Spleen (tissue), 11 donors: ENCODE data around the gene NSMCE3. TPM values are rescaled to one million over a fixed set of nuclear protein-coding genes. Genes with fewer than 3 reads are reported as not detected.

Experiments
- DNase-seq: peaks from one replicate; pipeline ENCODE4 v3.0.0-alpha.2; 2020
- H3K27ac ChIP-seq, 8 donors: fragments of 200-600 bp; sonication (generic) in 7 of 8; 1 replicate in 4 of 8; 2 replicates in 4 of 8; pipeline versions ENCODE4 v1.5.0 to v1.8.0; 2016 to 2021; ENCODE audit warnings: inconsistent platforms in 4 of 8, mild to moderate bottlenecking in 4 of 8, moderate library complexity in 1 of 8
- H3K27me3 ChIP-seq, 7 donors: fragments of 200-600 bp; sonication (generic) in 6 of 7; replicated peaks in 1 of 7; 1 replicate in 4 of 7; 2 replicates in 3 of 7; pipeline versions ENCODE4 v1.5.0 to v1.8.0; 2016 to 2021; ENCODE audit warnings: inconsistent platforms in 3 of 7, mild to moderate bottlenecking in 1 of 7
- H3K36me3 ChIP-seq, 6 donors: fragments of 200-600 bp; sonication (generic) in 5 of 6; 1 replicate in 4 of 6; 2 replicates in 2 of 6; pipeline versions ENCODE4 v1.5.0 to v1.8.0; 2016 to 2021; ENCODE audit warnings: inconsistent platforms in 2 of 6
- H3K4me1 ChIP-seq, 6 donors: fragments of 200-600 bp; sonication (generic) in 5 of 6; 1 replicate in 3 of 6; 2 replicates in 3 of 6; pipeline versions ENCODE4 v1.5.0 to v1.8.0; 2016 to 2021; ENCODE audit warnings: inconsistent platforms in 3 of 6
- H3K4me3 ChIP-seq, 8 donors: fragments of 200-600 bp; sonication (generic) in 7 of 8; 1 replicate in 4 of 8; 2 replicates in 4 of 8; pipeline versions ENCODE4 v1.5.0 to v1.8.0; 2016 to 2021; ENCODE audit warnings: inconsistent platforms in 4 of 8, mild to moderate bottlenecking in 4 of 8, moderate library complexity in 2 of 8
- H3K9me3 ChIP-seq, 8 donors: fragments of 200-600 bp; sonication (generic) in 7 of 8; 1 replicate in 4 of 8; 2 replicates in 4 of 8; pipeline versions ENCODE4 v1.5.0 to v1.8.0; 2016 to 2021; ENCODE audit warnings: inconsistent platforms in 4 of 8
- POLR2A ChIP-seq, 3 donors: fragments of 450-650 bp; IDR thresholded peaks; one replicate each; pipeline ENCODE4 v1.5.1; 2017; ENCODE audit warnings: antibody characterized with exemption in 3 of 3, mild to moderate bottlenecking in 1 of 3
- POLR2AphosphoS5 ChIP-seq, 3 donors: sonication (generic); formaldehyde crosslinking; IDR thresholded peaks; one replicate each; pipeline ENCODE4 v1.5.1; 2017; ENCODE audit warnings: antibody characterized with exemption in 3 of 3
- WGBS, 5 donors: extraction: QIAGEN DNeasy Blood & Tissue Kit in 3 of 5; methylation state at CpG; one replicate each; pipeline versions ENCODE4 v1.1.5 to v1.1.7; 2013 to 2018; 5-methylcytosine and 5-hydroxymethylcytosine counted together
- intact Hi-C: fragments of 100-400 bp; cut with DNase I; formaldehyde crosslinking; loops from one replicate; pipeline ENCODE4 v1.15.0; 2023; ENCODE audit warnings: low total_unique reads
- polyA plus RNA-seq, 3 donors: library from polyadenylated mRNA; stranded (reverse); fragments of 200-250 nt; gene quantifications; one replicate each; pipeline ENCODE4 v1.2.1, GENCODE V29; 2013
- total RNA-seq, 7 donors: library from RNA; depleted of rRNA in 3 of 7; stranded (reverse); fragments of >200 nt in 3 of 7; fragmentation: NEBNext Ultra II Directional in 4 of 7; extraction: Animal tissue kit (Norgen Biotek cat#: 25700) in 4 of 7; gene quantifications; one replicate each; pipeline versions ENCODE4 v1.1.0 to v1.2.1, GENCODE V29; 2016 to 2021
- TF ChIP-seq, protein P1 (sequence below), 11 experiments: fragments of 200-600 bp in 7 of 11; fragments of 450-650 bp in 4 of 11; sonication (generic) in 4 of 11; IDR thresholded peaks in 8 of 11; conservative IDR thresholded peaks in 3 of 11; 1 replicate in 7 of 11; 2 replicates in 4 of 11; pipeline versions ENCODE4 v1.4.0 to v1.8.0; 2016 to 2021; ENCODE audit warnings: antibody characterized with exemption in 11 of 11, inconsistent platforms in 4 of 11, mild to moderate bottlenecking in 1 of 11
- donor health status: healthy with polysubstance abuse.
- donor health status: DM: no; HTN: no; CAD: no; lungs with moderate emphysema.
- donor health status: DM: no; HTN: no; CAD: no.
- donor health status: Bipolar disorder and iron deficiency.
- donor health status: healthy.
- donor health status: DM: no; HTN: no; CAD: no.
- donor health status: DM: yes; HTN: yes; CAD: no.

Gene NSMCE3
- total and polyA plus RNA-seq, 10 donors, result 6.5 to 10.8 (median 9.6) TPM

DNA sequence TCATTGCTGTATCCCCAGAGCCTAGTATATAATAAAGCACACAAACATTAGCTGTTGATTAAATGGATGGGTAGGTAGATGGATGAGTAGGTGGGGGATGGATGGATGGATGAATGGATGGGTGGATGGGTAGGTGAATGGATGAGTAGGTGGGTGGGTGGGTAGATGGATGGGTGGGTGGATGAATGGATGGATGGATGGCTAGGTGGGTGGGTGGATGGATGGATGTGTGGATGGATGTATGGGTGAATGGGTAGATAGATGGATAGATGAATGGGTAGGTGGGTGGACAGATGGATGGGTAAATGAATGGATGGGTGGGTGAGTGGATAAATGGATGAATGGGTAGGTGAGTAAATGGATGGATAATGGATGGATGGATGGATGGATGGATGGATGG, 30.2 kb upstream of the NSMCE3 start:
- intact Hi-C loops, result no loop called here
- no peaks in the 10 kb centered on the region for H3K27me3 ChIP-seq
- no peak overlapping the region for H3K27ac ChIP-seq
- peaks cover 0 to 5% (median 0%) of the 10 kb centered on the region in 8 donors for H3K9me3 ChIP-seq
- no peaks in the 10 kb centered on the region for H3K4me1 ChIP-seq
- no peak for DNase-seq
- no peak overlapping the region for H3K4me3 ChIP-seq
- no peak for TF ChIP-seq POLR2A (IDR thresholded peaks at IDR 0.05)
- TF ChIP-seq, protein P1, sequence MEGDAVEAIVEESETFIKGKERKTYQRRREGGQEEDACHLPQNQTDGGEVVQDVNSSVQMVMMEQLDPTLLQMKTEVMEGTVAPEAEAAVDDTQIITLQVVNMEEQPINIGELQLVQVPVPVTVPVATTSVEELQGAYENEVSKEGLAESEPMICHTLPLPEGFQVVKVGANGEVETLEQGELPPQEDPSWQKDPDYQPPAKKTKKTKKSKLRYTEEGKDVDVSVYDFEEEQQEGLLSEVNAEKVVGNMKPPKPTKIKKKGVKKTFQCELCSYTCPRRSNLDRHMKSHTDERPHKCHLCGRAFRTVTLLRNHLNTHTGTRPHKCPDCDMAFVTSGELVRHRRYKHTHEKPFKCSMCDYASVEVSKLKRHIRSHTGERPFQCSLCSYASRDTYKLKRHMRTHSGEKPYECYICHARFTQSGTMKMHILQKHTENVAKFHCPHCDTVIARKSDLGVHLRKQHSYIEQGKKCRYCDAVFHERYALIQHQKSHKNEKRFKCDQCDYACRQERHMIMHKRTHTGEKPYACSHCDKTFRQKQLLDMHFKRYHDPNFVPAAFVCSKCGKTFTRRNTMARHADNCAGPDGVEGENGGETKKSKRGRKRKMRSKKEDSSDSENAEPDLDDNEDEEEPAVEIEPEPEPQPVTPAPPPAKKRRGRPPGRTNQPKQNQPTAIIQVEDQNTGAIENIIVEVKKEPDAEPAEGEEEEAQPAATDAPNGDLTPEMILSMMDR (IDR thresholded peaks at IDR 0.05 in 8 of 11, conservative IDR thresholded peaks at IDR 0.05 in 3 of 11), result no peak
- TF ChIP-seq POLR2AphosphoS5 (IDR thresholded peaks at IDR 0.05), result no peak
- no peaks in the 10 kb centered on the region for H3K36me3 ChIP-seq

DNA sequence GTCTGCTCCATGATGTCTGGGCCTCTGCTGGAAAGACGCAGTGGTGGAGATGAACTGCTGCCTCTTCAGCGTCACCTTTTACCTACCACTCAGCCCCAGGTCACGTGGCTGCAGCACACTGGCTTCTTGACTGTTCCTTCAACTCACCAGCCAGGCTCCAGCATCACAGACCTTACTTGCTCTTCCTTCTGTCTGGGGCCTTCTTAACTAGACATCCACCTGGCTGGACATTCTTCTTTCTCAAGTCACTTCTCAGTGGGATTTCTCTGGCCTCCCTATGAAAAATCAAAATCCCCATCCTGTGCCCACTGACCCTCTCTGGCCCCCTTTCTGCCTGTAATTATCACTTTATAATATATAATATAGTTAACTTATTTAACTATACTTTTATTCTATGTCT, 29.7 kb upstream of the NSMCE3 start:
- H3K36me3 ChIP-seq, result no peaks in the 10 kb centered on the region
- peaks cover 0 to 3% (median 0%) of the 10 kb centered on the region in 7 donors for H3K27me3 ChIP-seq
- WGBS, 5 donors, result 77 to 94% (median 82%) methylated on average over 3 of the region's 3 CpGs
- DNase-seq, result no peak
- H3K4me1 ChIP-seq, result no peaks in the 10 kb centered on the region
- H3K9me3 ChIP-seq, result peaks cover 0 to 5% (median 0%) of the 10 kb centered on the region in 8 donors
- no peak overlapping the region for H3K27ac ChIP-seq
- no peak for TF ChIP-seq POLR2A (IDR thresholded peaks at IDR 0.05)
- TF ChIP-seq POLR2AphosphoS5 (IDR thresholded peaks at IDR 0.05), result no peak
- TF ChIP-seq, protein P1 (IDR thresholded peaks at IDR 0.05 in 8 of 11, conservative IDR thresholded peaks at IDR 0.05 in 3 of 11), result no peak
- no peak overlapping the region for H3K4me3 ChIP-seq
- intact Hi-C loops, result no loop called here

DNA sequence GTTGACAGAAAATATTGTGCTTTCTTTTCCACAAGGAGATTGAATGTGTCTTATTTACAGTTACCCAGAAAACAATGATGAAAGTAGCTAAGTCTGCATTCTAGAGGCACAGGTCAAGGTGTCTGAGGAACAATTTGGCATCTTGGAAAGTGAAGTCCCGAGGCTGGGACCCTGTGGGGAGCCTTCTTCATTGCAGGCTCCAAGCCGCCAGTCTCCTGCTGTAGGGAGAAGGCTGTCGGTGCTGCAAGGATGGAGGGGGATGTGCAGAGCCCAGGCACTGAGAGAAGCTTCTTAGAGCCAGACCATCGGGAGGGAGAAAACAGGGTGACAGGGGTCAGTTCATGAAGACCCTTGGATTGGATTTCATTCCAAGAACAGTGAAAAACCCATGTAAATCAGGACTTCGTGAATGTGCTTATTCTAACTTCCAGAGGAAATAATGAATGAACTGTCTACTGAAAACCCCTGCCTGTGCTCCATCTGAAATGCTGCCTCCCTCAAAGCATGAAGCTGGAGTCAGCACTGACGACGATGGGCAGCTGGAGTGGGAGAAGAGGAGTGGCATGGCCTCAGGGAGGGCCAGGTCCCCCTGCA, 25.2 kb upstream of the NSMCE3 start:
- DNase-seq, result no peak
- Histone ChIP-seq H3K4me3 (no peak overlapping the region), H3K27ac (no peak overlapping the region), H3K4me1 (no peaks in the 10 kb centered on the region), H3K36me3 (no peaks in the 10 kb centered on the region), H3K9me3 (peaks cover 0 to 8% (median 0%) of the 10 kb centered on the region in 8 donors), H3K27me3 (peaks cover 0 to 10% (median 0%) of the 10 kb centered on the region in 7 donors)
- intact Hi-C loops, result no loop called here
- TF ChIP-seq, protein P1 (IDR thresholded peaks at IDR 0.05 in 8 of 11, conservative IDR thresholded peaks at IDR 0.05 in 3 of 11), result no peak
- no peak for TF ChIP-seq POLR2A (IDR thresholded peaks at IDR 0.05)
- TF ChIP-seq POLR2AphosphoS5 (IDR thresholded peaks at IDR 0.05), result no peak
- 61 to 75% (median 70%) methylated on average over 7 of the region's 7 CpGs for WGBS, 5 donors

DNA sequence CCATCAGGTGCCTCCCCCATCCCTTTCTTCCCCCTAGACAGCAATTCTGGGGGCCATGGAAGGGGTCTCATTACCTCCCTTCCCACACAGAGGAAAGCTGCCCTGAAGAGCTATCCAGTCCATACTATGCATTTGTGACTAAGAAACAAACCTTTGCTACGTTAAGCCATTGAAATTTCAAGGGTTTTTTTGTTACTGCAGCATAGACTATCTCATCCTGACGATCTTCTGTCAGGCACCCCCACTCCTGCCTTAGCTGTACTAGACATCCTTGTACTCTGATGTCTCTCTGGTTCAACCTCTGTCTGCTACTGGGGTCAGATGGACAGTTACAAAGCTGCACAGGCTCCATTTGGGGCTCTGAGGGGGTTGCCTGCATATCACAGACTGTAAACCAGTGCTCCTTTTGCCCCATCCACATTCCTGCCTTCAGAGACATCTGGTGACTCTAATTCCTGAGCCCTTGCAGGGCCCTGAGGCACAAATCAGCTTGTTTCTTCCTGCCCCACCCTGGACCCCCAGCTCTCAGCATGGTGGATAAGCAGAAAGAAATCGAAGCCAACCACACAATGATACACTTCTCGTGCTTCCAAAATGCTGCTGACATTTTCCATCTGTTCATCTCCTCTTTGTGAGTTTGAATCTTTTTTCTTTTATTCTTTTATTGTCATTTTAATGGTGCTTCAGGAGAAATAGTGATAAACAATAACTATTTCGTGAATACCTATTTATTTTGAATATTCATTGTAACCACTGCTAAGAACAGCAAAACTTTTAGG, 21.6 kb upstream of the NSMCE3 start:
- Histone ChIP-seq H3K27me3 (peaks cover 0 to 10% (median 0%) of the 10 kb centered on the region in 7 donors), H3K27ac (no peak overlapping the region), H3K4me1 (no peaks in the 10 kb centered on the region), H3K4me3 (no peak overlapping the region), H3K9me3 (peaks cover 0 to 3% (median 0%) of the 10 kb centered on the region in 8 donors), H3K36me3 (no peaks in the 10 kb centered on the region)
- intact Hi-C loops, result no loop called here
- 69 to 86% (median 73%) methylated on average over 5 of the region's 5 CpGs for WGBS, 5 donors
- DNase-seq, result no peak
- TF ChIP-seq, protein P1 (IDR thresholded peaks at IDR 0.05 in 8 of 11, conservative IDR thresholded peaks at IDR 0.05 in 3 of 11), result no peak
- no peak for TF ChIP-seq POLR2A (IDR thresholded peaks at IDR 0.05)
- TF ChIP-seq POLR2AphosphoS5 (IDR thresholded peaks at IDR 0.05), result no peak
